Osteocyte (in vitro differentiated cells): ENCODE data around the gene LIN52. TPM values are rescaled to one million over a fixed set of nuclear protein-coding genes. Genes with fewer than 3 reads are reported as not detected.

ENCODE experiments used
- DNase-seq: peaks from one replicate; pipeline ENCODE4 v3.0.0; 2021; ENCODE audit warnings: mixed read lengths; ENCODE audit not compliant: unreplicated experiment; ENCODE audit errors: extremely low spot score
- H3K27ac Mint-ChIP-seq: one replicate; pipeline ENCODE4 v1.8.0; 2021; ENCODE audit warnings: mild to moderate bottlenecking, mixed read lengths; ENCODE audit not compliant: unreplicated experiment
- H3K27me3 Mint-ChIP-seq: one replicate; pipeline ENCODE4 v1.8.0; 2021; ENCODE audit warnings: mixed read lengths; ENCODE audit not compliant: unreplicated experiment
- H3K36me3 Mint-ChIP-seq: one replicate; pipeline ENCODE4 v1.8.0; 2021; ENCODE audit warnings: mixed read lengths; ENCODE audit not compliant: unreplicated experiment
- H3K4me1 Mint-ChIP-seq: one replicate; pipeline ENCODE4 v1.8.0; 2021; ENCODE audit warnings: mixed read lengths; ENCODE audit not compliant: unreplicated experiment
- H3K4me3 Mint-ChIP-seq: one replicate; pipeline ENCODE4 v1.8.0; 2021; ENCODE audit warnings: mild to moderate bottlenecking, moderate library complexity, mixed read lengths; ENCODE audit not compliant: unreplicated experiment
- H3K9me3 Mint-ChIP-seq: one replicate; pipeline ENCODE4 v1.8.0; 2021; ENCODE audit warnings: mixed read lengths; ENCODE audit not compliant: unreplicated experiment
- CTCF ChIP-seq: fragments of 200-600 bp; sonication (generic); IDR thresholded peaks from 2 replicates; pipeline ENCODE4 v1.5.0; 2021; ENCODE audit warnings: antibody characterized with exemption, mild to moderate bottlenecking, moderate library complexity
- total RNA-seq: library from RNA; stranded (reverse); gene quantifications from 2 replicates; pipeline ENCODE4 v1.2.1, GENCODE V29; 2021

Gene LIN52
- total RNA-seq, 1 donor from 2014 or later = 9.0 TPM

- Mint-ChIP-seq H3K27me3 (no peaks in the 10 kb centered on the region), H3K27ac (no peak overlapping the region), H3K4me1 (peaks cover 7% of the 10 kb centered on the region), H3K36me3 (no peaks in the 10 kb centered on the region), H3K4me3 (no peak overlapping the region), H3K9me3 (no peaks in the 10 kb centered on the region)
- TF ChIP-seq CTCF = no peak
- no peak for DNase-seq
These were observed 70.5 kb downstream of the LIN52 start for GRCh38 chr14:74155287-74155686.

DNA sequence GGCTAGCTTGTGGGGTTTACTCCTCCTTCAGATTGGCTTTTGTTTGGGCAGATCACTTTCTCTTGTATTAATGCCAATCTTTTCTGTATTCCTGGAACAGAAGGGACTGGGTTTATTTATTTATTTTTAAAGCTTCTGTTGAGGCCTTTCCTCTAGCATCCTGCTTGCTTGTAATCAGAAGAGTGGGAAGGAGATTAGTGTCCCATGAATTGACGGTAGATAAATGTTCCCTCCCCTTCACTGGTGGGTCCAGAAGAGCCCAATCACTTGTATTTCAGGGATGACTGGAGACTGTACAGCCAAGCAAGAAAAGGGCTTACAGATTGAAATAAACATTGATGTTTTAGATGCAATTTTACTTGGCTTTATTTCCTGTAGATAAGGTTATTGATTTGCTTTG lies 71.0 kb downstream of the LIN52 start:
- Mint-ChIP-seq H3K36me3 (no peaks in the 10 kb centered on the region), H3K27ac (no peak overlapping the region), H3K27me3 (no peaks in the 10 kb centered on the region), H3K4me3 (no peak overlapping the region), H3K4me1 (peaks cover 7% of the 10 kb centered on the region), H3K9me3 (no peaks in the 10 kb centered on the region)
- DNase-seq = no peak
- no peak for TF ChIP-seq CTCF

DNA sequence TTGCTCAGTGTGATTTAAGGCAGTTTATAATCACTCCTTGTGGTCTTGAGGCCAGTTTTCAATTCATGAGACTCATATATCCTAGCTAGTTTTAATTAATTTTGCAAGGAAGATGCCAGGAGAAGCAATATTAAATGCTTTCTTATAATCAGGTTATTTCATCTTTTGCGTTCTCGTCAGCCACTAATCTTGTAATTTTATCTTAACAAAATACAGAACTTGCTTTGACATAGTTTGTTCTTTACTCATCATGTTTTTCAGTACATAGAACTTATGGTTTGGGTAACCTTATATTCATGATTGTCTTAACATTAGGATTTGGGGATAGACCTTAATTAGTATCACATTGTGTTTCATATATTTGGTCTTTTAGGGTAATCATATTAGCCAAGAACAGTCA lies 76.0 kb downstream of the LIN52 start:
- no peak for DNase-seq
- Mint-ChIP-seq H3K36me3 (peaks cover 9% of the 10 kb centered on the region), H3K4me1 (no peaks in the 10 kb centered on the region), H3K4me3 (no peak overlapping the region), H3K27me3 (no peaks in the 10 kb centered on the region), H3K9me3 (no peaks in the 10 kb centered on the region), H3K27ac (no peak overlapping the region)
- no peak for TF ChIP-seq CTCF

- no peaks in the 10 kb centered on the region for H3K27me3 Mint-ChIP-seq
- H3K36me3 Mint-ChIP-seq = peaks cover 9% of the 10 kb centered on the region
- no peak for DNase-seq
- no peak for TF ChIP-seq CTCF
- no peaks in the 10 kb centered on the region for H3K4me1 Mint-ChIP-seq
- no peaks in the 10 kb centered on the region for H3K9me3 Mint-ChIP-seq
- no peak overlapping the region for H3K27ac Mint-ChIP-seq
- no peak overlapping the region for H3K4me3 Mint-ChIP-seq
These were observed 76.9 kb downstream of the LIN52 start for GRCh38 chr14:74161526-74162158.

- H3K9me3 Mint-ChIP-seq = no peaks in the 10 kb centered on the region
- peaks cover 4% of the 10 kb centered on the region for H3K36me3 Mint-ChIP-seq
- DNase-seq = no peak
- H3K4me1 Mint-ChIP-seq = no peaks in the 10 kb centered on the region
- no peak for TF ChIP-seq CTCF
- no peak overlapping the region for H3K27ac Mint-ChIP-seq
- H3K4me3 Mint-ChIP-seq = no peak overlapping the region
- no peaks in the 10 kb centered on the region for H3K27me3 Mint-ChIP-seq
These were observed 85.2 kb downstream of the LIN52 start for GRCh38 chr14:74169906-74170305.
